HEK293 (cell line): ENCODE results near the gene SMAD7.

Experiments used
- ATF2 ChIP-seq: fragments of 450-650 bp; formaldehyde crosslinking; IDR thresholded peaks from 2 replicates; pipeline ENCODE4 v1.5.1; 2016; ENCODE audit warnings: missing biosample characterization, missing genetic modification characterization, low read depth
- FEZF1 ChIP-seq: fragments of 450-650 bp; formaldehyde crosslinking; IDR thresholded peaks from 2 replicates; pipeline ENCODE4 v1.5.1; 2016; ENCODE audit warnings: missing biosample characterization, missing genetic modification characterization
- KLF1 ChIP-seq: fragments of 450-650 bp; formaldehyde crosslinking; IDR thresholded peaks from 2 replicates; pipeline ENCODE4 v1.5.1; 2016; ENCODE audit warnings: missing biosample characterization, missing genetic modification characterization
- KLF16 ChIP-seq: fragments of 450-650 bp; formaldehyde crosslinking; IDR thresholded peaks from 2 replicates; pipeline ENCODE4 v1.5.1; 2017; ENCODE audit warnings: missing biosample characterization, missing genetic modification characterization
- KLF17 ChIP-seq: fragments of 450-650 bp; formaldehyde crosslinking; IDR thresholded peaks from 2 replicates; pipeline ENCODE4 v1.5.1; 2016; ENCODE audit warnings: missing biosample characterization, missing genetic modification characterization
- MEIS1 ChIP-seq: sonication (generic); formaldehyde crosslinking; IDR thresholded peaks from 2 replicates; pipeline ENCODE4 v1.8.1; 2022; ENCODE audit warnings: missing genetic modification reagents, mild to moderate bottlenecking, borderline replicate concordance
- PRDM4 ChIP-seq: fragments of 450-650 bp; formaldehyde crosslinking; IDR thresholded peaks from 2 replicates; pipeline ENCODE4 v1.5.1; 2017; ENCODE audit warnings: missing biosample characterization, missing genetic modification characterization
- RBAK ChIP-seq: fragments of 450-650 bp; formaldehyde crosslinking; IDR thresholded peaks from 2 replicates; pipeline ENCODE4 v1.5.1; 2016; ENCODE audit warnings: missing biosample characterization, missing genetic modification characterization
- SP3 ChIP-seq: fragments of 450-650 bp; formaldehyde crosslinking; IDR thresholded peaks from 2 replicates; pipeline ENCODE4 v1.5.1; 2016; ENCODE audit warnings: missing biosample characterization, missing genetic modification characterization
- SP7 ChIP-seq: fragments of 450-650 bp; formaldehyde crosslinking; IDR thresholded peaks from 2 replicates; pipeline ENCODE4 v1.5.1; 2016; ENCODE audit warnings: missing biosample characterization, missing genetic modification characterization
- TRIM28 ChIP-seq: IDR thresholded peaks from 2 replicates; pipeline ENCODE4 v1.6.1; 2011; ENCODE audit warnings: low read length, control low read depth, borderline replicate concordance
- WT1 ChIP-seq: fragments of 450-650 bp; formaldehyde crosslinking; IDR thresholded peaks from 2 replicates; pipeline ENCODE4 v1.5.1; 2016; ENCODE audit warnings: missing biosample characterization, missing genetic modification characterization
- YY1 ChIP-seq: fragments of 450-650 bp; formaldehyde crosslinking; IDR thresholded peaks from 2 replicates; pipeline ENCODE4 v1.5.1; 2018; ENCODE audit warnings: missing biosample characterization, missing genetic modification characterization
- ZBTB20 ChIP-seq: fragments of 450-650 bp; formaldehyde crosslinking; IDR thresholded peaks from 2 replicates; pipeline ENCODE4 v1.5.1; 2016; ENCODE audit warnings: missing biosample characterization, missing genetic modification characterization
- ZBTB21 ChIP-seq: fragments of 450-650 bp; formaldehyde crosslinking; IDR thresholded peaks from 2 replicates; pipeline ENCODE4 v1.5.1; 2017; ENCODE audit warnings: missing biosample characterization, missing genetic modification characterization
- ZBTB49 ChIP-seq: fragments of 450-650 bp; formaldehyde crosslinking; IDR thresholded peaks from 2 replicates; pipeline ENCODE4 v1.5.1; 2016; ENCODE audit warnings: missing biosample characterization, missing genetic modification characterization, low read depth
- ZFP69B ChIP-seq: fragments of 450-650 bp; formaldehyde crosslinking; IDR thresholded peaks from 2 replicates; pipeline ENCODE4 v1.5.1; 2016; ENCODE audit warnings: missing biosample characterization, missing genetic modification characterization
- ZNF10 ChIP-seq: fragments of 450-650 bp; formaldehyde crosslinking; IDR thresholded peaks from 2 replicates; pipeline ENCODE4 v1.5.1; 2017; ENCODE audit warnings: missing biosample characterization, missing genetic modification characterization
- ZNF112 ChIP-seq: fragments of 450-650 bp; formaldehyde crosslinking; IDR thresholded peaks from 2 replicates; pipeline ENCODE4 v1.5.0; 2017; ENCODE audit warnings: missing biosample characterization, missing genetic modification characterization
- ZNF2 ChIP-seq: fragments of 450-650 bp; formaldehyde crosslinking; IDR thresholded peaks from 2 replicates; pipeline ENCODE4 v1.5.1; 2016; ENCODE audit warnings: missing biosample characterization, missing genetic modification characterization
- ZNF223 ChIP-seq: fragments of 450-650 bp; formaldehyde crosslinking; IDR thresholded peaks from 2 replicates; pipeline ENCODE4 v1.5.1; 2016; ENCODE audit warnings: missing biosample characterization, missing genetic modification characterization
- ZNF292 ChIP-seq: fragments of 450-650 bp; formaldehyde crosslinking; IDR thresholded peaks from 2 replicates; pipeline ENCODE4 v1.5.1; 2016; ENCODE audit warnings: low read depth, missing biosample characterization, missing genetic modification characterization, borderline replicate concordance
- ZNF311 ChIP-seq: fragments of 450-650 bp; formaldehyde crosslinking; IDR thresholded peaks from 2 replicates; pipeline ENCODE4 v1.5.1; 2017; ENCODE audit warnings: missing biosample characterization, missing genetic modification characterization, borderline replicate concordance
- ZNF341 ChIP-seq: fragments of 450-650 bp; formaldehyde crosslinking; IDR thresholded peaks from 2 replicates; pipeline ENCODE4; 2016; ENCODE audit warnings: low read depth, missing biosample characterization, missing genetic modification characterization
- ZNF362 ChIP-seq: fragments of 450-650 bp; formaldehyde crosslinking; IDR thresholded peaks from 2 replicates; pipeline ENCODE4 v1.5.1; 2016; ENCODE audit warnings: missing biosample characterization, missing genetic modification characterization
- ZNF37A ChIP-seq: fragments of 450-650 bp; IDR thresholded peaks from 2 replicates; pipeline ENCODE4 v1.5.1; 2018; ENCODE audit warnings: missing biosample characterization, missing genetic modification characterization
- ZNF510 ChIP-seq: fragments of 450-650 bp; formaldehyde crosslinking; IDR thresholded peaks from 2 replicates; pipeline ENCODE4 v1.5.1; 2018; ENCODE audit warnings: mild to moderate bottlenecking, missing genetic modification characterization, missing biosample characterization; ENCODE audit not compliant: insufficient replicate concordance
- ZNF544 ChIP-seq: fragments of 450-650 bp; formaldehyde crosslinking; IDR thresholded peaks from 2 replicates; pipeline ENCODE4 v1.5.0; 2017; ENCODE audit warnings: missing biosample characterization, missing genetic modification characterization
- ZNF558 ChIP-seq: fragments of 450-650 bp; formaldehyde crosslinking; IDR thresholded peaks from 2 replicates; pipeline ENCODE4 v1.5.1; 2016; ENCODE audit warnings: missing biosample characterization, missing genetic modification characterization
- ZNF571 ChIP-seq: fragments of 450-650 bp; formaldehyde crosslinking; IDR thresholded peaks from 2 replicates; pipeline ENCODE4 v1.5.0; 2017; ENCODE audit warnings: missing biosample characterization, missing genetic modification characterization
- ZNF585B ChIP-seq: fragments of 450-650 bp; formaldehyde crosslinking; IDR thresholded peaks from 2 replicates; pipeline ENCODE4 v1.5.1; 2016; ENCODE audit warnings: missing biosample characterization, missing genetic modification characterization
- ZNF623 ChIP-seq: fragments of 450-650 bp; formaldehyde crosslinking; IDR thresholded peaks from 2 replicates; pipeline ENCODE4 v1.5.1; 2016; ENCODE audit warnings: missing biosample characterization, missing genetic modification characterization
- ZNF660 ChIP-seq: fragments of 450-650 bp; IDR thresholded peaks from 2 replicates; pipeline ENCODE4 v1.5.1; 2018; ENCODE audit warnings: missing biosample characterization, mild to moderate bottlenecking, missing genetic modification characterization

Gene SMAD7

GRCh38 chr18:48948112-48949049 lies 2.4 kb downstream of the SMAD7 start (continued):
- TF ChIP-seq RBAK: no peak
- peak; percentile 87 for TF ChIP-seq ZNF660 (tag by site-specific recombination)
- TF ChIP-seq ZNF558 (tag by site-specific recombination): no peak
- no peak for TF ChIP-seq PRDM4 (tag by site-specific recombination)
- TF ChIP-seq ZNF311 (tag by site-specific recombination): no peak
- no peak for TF ChIP-seq ZNF362 (tag by site-specific recombination)
- TF ChIP-seq ZNF544 (tag by site-specific recombination): no peak
- no peak for TF ChIP-seq ZNF37A (tag by site-specific recombination)
- TF ChIP-seq ZNF292 (tag by site-specific recombination): no peak
- no peak for TF ChIP-seq ZNF2 (tag by site-specific recombination)
- TF ChIP-seq KLF1 (tag by site-specific recombination): peak; percentile 25; the same call in 1 of the 2 replicates
- TF ChIP-seq TRIM28: no peak
- TF ChIP-seq ZBTB21 (tag by site-specific recombination): no peak
- peak; percentile 81 for TF ChIP-seq FEZF1 (tag by site-specific recombination)
- no peak for TF ChIP-seq ZNF510
- no peak for TF ChIP-seq ZNF223 (tag by site-specific recombination)
- TF ChIP-seq SP3 (tag by site-specific recombination): peak; percentile 63
- TF ChIP-seq WT1 (tag by site-specific recombination): peak; percentile 43; the same call in 1 of the 2 replicates
- no peak for TF ChIP-seq ZNF623 (tag by site-specific recombination)
- 0 out of 2 replicates have a peak, but pooled peaks have one; percentile 29 for TF ChIP-seq ZBTB20
- no peak for TF ChIP-seq ZNF585B (tag by site-specific recombination)
- TF ChIP-seq ZNF341 (tag by site-specific recombination): peak; percentile 58; the same call in 1 of the 2 replicates
- TF ChIP-seq ZNF112 (tag by site-specific recombination): no peak
- no peak for TF ChIP-seq ATF2
- no peak for TF ChIP-seq MEIS1 (CRISPR knock-in tag)
- TF ChIP-seq ZNF571 (tag by site-specific recombination): no peak
- TF ChIP-seq KLF16 (tag by site-specific recombination): no peak
- TF ChIP-seq YY1 (tag by site-specific recombination): no peak
- TF ChIP-seq ZFP69B (tag by site-specific recombination): no peak
- TF ChIP-seq ZBTB49 (tag by site-specific recombination): no peak
- TF ChIP-seq KLF17 (tag by site-specific recombination): no peak
- TF ChIP-seq ZNF10 (tag by site-specific recombination): no peak
- peak; percentile 70 for TF ChIP-seq SP7 (tag by site-specific recombination)
